Measurements from ENCODE around the gene TESK1.

GRCh38 chr9:35575478-35575877 lies 29.6 kb upstream of the TESK1 start:
- no peak for TF ChIP-seq CTCF (IDR thresholded peaks at IDR 0.05)
- no peak for TF ChIP-seq POLR2A (IDR thresholded peaks at IDR 0.05)

All from sigmoid colon (tissue), 3 donors.